HG02943 (cell line): ENCODE results near the gene SPPL3.
A peak's percentile ranks its signal among the peaks of the same experiment; 100 is the strongest.

ENCODE experiments used
- ATAC-seq: cut with Tn5 transposase; IDR thresholded peaks from one replicate; pipeline ENCODE4 v1.9.1; 2021; ENCODE audit warnings: mild to moderate bottlenecking, low read depth, moderate library complexity; ENCODE audit not compliant: unreplicated experiment

The SPPL3 gene

GRCh38 chr12:120879718-120880300, 24.3 kb downstream of the SPPL3 start:
- no peak for ATAC-seq

GRCh38 chr12:120879102-120879501, 25.1 kb downstream of the SPPL3 start:
- ATAC-seq: no peak

- ATAC-seq: no peak
These were observed 29.5 kb downstream of the SPPL3 start for GRCh38 chr12:120874547-120875245.

GRCh38 chr12:120873226-120873625, 30.9 kb downstream of the SPPL3 start:
- no peak for ATAC-seq

- ATAC-seq: no peak
These were observed 31.7 kb downstream of the SPPL3 start for GRCh38 chr12:120872487-120872886.

GRCh38 chr12:120870415-120870814, 33.7 kb downstream of the SPPL3 start:
- ATAC-seq: no peak

- no peak for ATAC-seq
These were observed 34.8 kb downstream of the SPPL3 start for GRCh38 chr12:120869376-120869775.

GRCh38 chr12:120866108-120866507, 38.0 kb downstream of the SPPL3 start:
- no peak for ATAC-seq

GRCh38 chr12:120865098-120865497, 39.1 kb downstream of the SPPL3 start:
- no peak for ATAC-seq

- ATAC-seq: no peak
These were observed 41.5 kb downstream of the SPPL3 start for GRCh38 chr12:120862664-120863063.

- no peak for ATAC-seq
These were observed 42.9 kb downstream of the SPPL3 start for GRCh38 chr12:120861074-120861795.

- no peak for ATAC-seq
These were observed 45.7 kb downstream of the SPPL3 start for GRCh38 chr12:120858306-120859088.

GRCh38 chr12:120856980-120857379, 47.2 kb downstream of the SPPL3 start:
- no peak for ATAC-seq

- ATAC-seq: no peak
These were observed 48.2 kb downstream of the SPPL3 start for GRCh38 chr12:120855823-120856588.

- no peak for ATAC-seq
These were observed 49.4 kb downstream of the SPPL3 start for GRCh38 chr12:120854804-120855203.

- no peak for ATAC-seq
These were observed 51.0 kb downstream of the SPPL3 start for GRCh38 chr12:120853188-120853587.

- ATAC-seq: no peak
These were observed 52.2 kb downstream of the SPPL3 start for GRCh38 chr12:120851944-120852343.

GRCh38 chr12:120851444-120851843, 52.7 kb downstream of the SPPL3 start:
- ATAC-seq: peak; percentile 48

- ATAC-seq: no peak
These were observed 54.4 kb downstream of the SPPL3 start for GRCh38 chr12:120849765-120850164.

GRCh38 chr12:120847814-120848213, 56.3 kb downstream of the SPPL3 start:
- ATAC-seq: no peak
